ENCODE measurements around the gene PIP5K1B.
A peak's percentile ranks its signal among the peaks of the same experiment; 100 is the strongest.

The PIP5K1B gene

GRCh38 chr9:69004836-69005235 lies 299.8 kb downstream of the PIP5K1B start:
- DNase-seq = no peak

- no peak for DNase-seq
Observed at GRCh38 chr9:69009708-69010107, 304.7 kb downstream of the PIP5K1B start.

- no peak for DNase-seq
Observed at GRCh38 chr9:69012696-69013381, 307.8 kb downstream of the PIP5K1B start.

GRCh38 chr9:69013382-69013727 lies 308.3 kb downstream of the PIP5K1B start:
- no peak for DNase-seq

- no peak for DNase-seq
Observed at GRCh38 chr9:69014013-69014412, 309.0 kb downstream of the PIP5K1B start, which contains the start of gene PRKACG. Gene PRKACG (minus strand): TSS chr9:69014113. CDS start chr9:69014092, 21 bp downstream.

GRCh38 chr9:69016191-69017096 lies 311.4 kb downstream of the PIP5K1B start:
- DNase-seq = no peak

GRCh38 chr9:69018737-69019136 lies 313.7 kb downstream of the PIP5K1B start:
- DNase-seq = no peak

GRCh38 chr9:69019808-69020207 lies 314.8 kb downstream of the PIP5K1B start:
- no peak for DNase-seq

- DNase-seq = no peak
Observed at GRCh38 chr9:69020301-69021145, 315.5 kb downstream of the PIP5K1B start.

- DNase-seq = no peak
Observed at GRCh38 chr9:69023650-69024049, 318.6 kb downstream of the PIP5K1B start.

- peak; percentile 46 for DNase-seq
Observed at GRCh38 chr9:69027355-69028097, 322.5 kb downstream of the PIP5K1B start.

- DNase-seq = no peak
Observed at GRCh38 chr9:69028754-69029153, 323.7 kb downstream of the PIP5K1B start.

GRCh38 chr9:69029535-69029934 lies 324.5 kb downstream of the PIP5K1B start:
- DNase-seq = no peak

- no peak for DNase-seq
Observed at GRCh38 chr9:69030851-69031645, 326.0 kb downstream of the PIP5K1B start.

GRCh38 chr9:69034071-69034470 lies 329.0 kb downstream of the PIP5K1B start:
- peak; percentile 10 for DNase-seq

- peak; percentile 67 for DNase-seq
Observed at GRCh38 chr9:69035438-69036308, 330.6 kb downstream of the PIP5K1B start, which contains the start of gene FXN. Gene FXN (plus strand): TSS chr9:69035752. CDS start chr9:69035783, 31 bp downstream.

- DNase-seq = no peak
Observed at GRCh38 chr9:69036309-69036708, 331.3 kb downstream of the PIP5K1B start.

GRCh38 chr9:69036799-69037198 lies 331.8 kb downstream of the PIP5K1B start:
- DNase-seq = no peak

- DNase-seq = no peak
Observed at GRCh38 chr9:69040646-69041045, 335.6 kb downstream of the PIP5K1B start.

All from NCI-H345 (cell line).